PC-9 (cell line): ENCODE results near the gene MS4A10.

Source experiments
- EZH2 ChIP-seq: fragments of 200-600 bp; sonication (generic); IDR thresholded peaks from 2 replicates; pipeline ENCODE4 v1.8.0; 2017; ENCODE audit warnings: antibody characterized with exemption, low read depth
- TF ChIP-seq, protein P1 (sequence below): fragments of 200-600 bp; sonication (generic); conservative IDR thresholded peaks from 2 replicates; pipeline ENCODE4 v1.6.1; 2017; ENCODE audit warnings: mixed run types, antibody characterized with exemption, mild to moderate bottlenecking, moderate library complexity

- no peak for TF ChIP-seq EZH2
- TF ChIP-seq, protein P1, sequence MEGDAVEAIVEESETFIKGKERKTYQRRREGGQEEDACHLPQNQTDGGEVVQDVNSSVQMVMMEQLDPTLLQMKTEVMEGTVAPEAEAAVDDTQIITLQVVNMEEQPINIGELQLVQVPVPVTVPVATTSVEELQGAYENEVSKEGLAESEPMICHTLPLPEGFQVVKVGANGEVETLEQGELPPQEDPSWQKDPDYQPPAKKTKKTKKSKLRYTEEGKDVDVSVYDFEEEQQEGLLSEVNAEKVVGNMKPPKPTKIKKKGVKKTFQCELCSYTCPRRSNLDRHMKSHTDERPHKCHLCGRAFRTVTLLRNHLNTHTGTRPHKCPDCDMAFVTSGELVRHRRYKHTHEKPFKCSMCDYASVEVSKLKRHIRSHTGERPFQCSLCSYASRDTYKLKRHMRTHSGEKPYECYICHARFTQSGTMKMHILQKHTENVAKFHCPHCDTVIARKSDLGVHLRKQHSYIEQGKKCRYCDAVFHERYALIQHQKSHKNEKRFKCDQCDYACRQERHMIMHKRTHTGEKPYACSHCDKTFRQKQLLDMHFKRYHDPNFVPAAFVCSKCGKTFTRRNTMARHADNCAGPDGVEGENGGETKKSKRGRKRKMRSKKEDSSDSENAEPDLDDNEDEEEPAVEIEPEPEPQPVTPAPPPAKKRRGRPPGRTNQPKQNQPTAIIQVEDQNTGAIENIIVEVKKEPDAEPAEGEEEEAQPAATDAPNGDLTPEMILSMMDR, result no peak
These were observed 31.5 kb downstream of the MS4A10 start for GRCh38 chr11:60816590-60817157.
